Activated naive CD4-positive, alpha-beta T cell treated with anti-CD3 and anti-CD28 coated beads, Interleukin-2, amount 50 U/mL, for 24 hours (primary cell): ENCODE data around the gene PCGF2.

ENCODE experiments used
- H3K27ac Mint-ChIP-seq: one replicate; pipeline ENCODE4 v1.8.0; 2021; ENCODE audit warnings: mild to moderate bottlenecking, mixed read lengths
- H3K27me3 Mint-ChIP-seq: one replicate; pipeline ENCODE4 v1.8.0; 2021; ENCODE audit warnings: mixed read lengths
- H3K36me3 Mint-ChIP-seq: one replicate; pipeline ENCODE4 v1.8.0; 2021; ENCODE audit warnings: mixed read lengths
- H3K4me1 Mint-ChIP-seq: one replicate; pipeline ENCODE4 v1.8.0; 2021; ENCODE audit warnings: mixed read lengths
- H3K4me3 Mint-ChIP-seq: one replicate; pipeline ENCODE4 v1.8.0; 2021; ENCODE audit warnings: mild to moderate bottlenecking, mixed read lengths
- H3K9me3 Mint-ChIP-seq: one replicate; pipeline ENCODE4 v1.8.0; 2021; ENCODE audit warnings: mixed read lengths

Gene PCGF2

DNA sequence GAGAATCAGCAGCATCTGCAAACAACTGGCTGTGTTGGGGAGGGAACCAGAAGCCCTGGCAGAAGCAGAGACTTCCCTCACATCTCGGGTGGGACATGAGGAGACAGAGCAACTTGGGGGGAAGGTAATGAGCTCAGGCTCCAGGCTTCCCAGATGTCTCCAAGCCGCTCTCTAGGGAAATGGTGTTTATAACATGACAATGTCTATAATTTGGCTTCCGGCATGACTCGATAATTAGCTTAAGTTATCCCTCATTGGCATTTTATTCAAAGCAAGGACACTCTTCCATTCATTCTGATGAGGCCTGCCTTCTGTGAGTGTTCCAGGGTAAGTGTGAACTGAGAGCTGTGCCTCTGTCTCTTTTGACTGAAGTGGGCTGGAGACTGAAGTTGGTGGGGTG, 57.8 kb downstream of the PCGF2 start:
- Mint-ChIP-seq H3K4me1 (no peaks in the 10 kb centered on the region), H3K4me3 (no peak overlapping the region), H3K36me3 (no peaks in the 10 kb centered on the region), H3K9me3 (no peaks in the 10 kb centered on the region), H3K27ac (no peak overlapping the region), H3K27me3 (peaks cover 1% of the 10 kb centered on the region)

DNA sequence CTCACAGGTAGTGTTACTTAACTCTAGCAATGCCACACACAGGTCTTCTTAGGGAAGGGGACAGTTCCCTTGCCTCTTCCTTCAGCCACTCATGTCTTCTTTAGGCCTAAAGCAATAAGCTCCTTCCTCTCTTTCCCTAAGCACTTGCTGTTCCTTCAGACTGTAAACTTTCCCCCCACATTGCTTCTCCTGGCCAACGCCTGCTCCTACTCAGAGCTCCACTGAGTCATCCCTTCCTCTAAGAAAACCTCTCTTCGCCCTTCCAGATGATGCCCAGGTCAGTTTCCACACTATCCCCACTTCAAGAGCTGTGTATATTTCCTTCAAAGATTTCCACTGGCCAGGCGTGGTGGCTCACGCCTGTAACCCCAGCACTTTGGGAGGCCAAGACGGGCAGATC, 60.9 kb downstream of the PCGF2 start:
- Mint-ChIP-seq H3K4me3 (no peak overlapping the region), H3K4me1 (no peaks in the 10 kb centered on the region)

DNA sequence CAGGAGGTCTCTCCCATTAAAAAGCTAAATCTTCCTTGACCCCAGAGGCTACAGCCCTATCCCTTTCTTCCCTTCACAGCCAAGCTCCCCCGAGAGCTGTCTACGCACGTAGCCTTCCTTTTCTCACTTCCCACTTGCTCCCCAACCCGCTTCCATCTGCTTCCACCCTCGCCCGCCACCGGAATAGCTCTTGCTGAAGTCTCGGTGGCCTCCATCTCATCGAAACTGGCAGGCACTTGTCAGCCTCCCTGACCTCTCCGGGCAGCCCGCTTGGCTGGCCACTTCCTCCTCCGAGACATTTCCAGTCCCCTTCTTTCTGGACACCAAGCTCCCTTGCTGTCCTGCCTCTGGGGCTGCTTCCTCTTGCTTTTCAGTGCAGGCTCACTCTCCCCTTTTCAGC, 62.6 kb downstream of the PCGF2 start:
- no peak overlapping the region for H3K4me3 Mint-ChIP-seq
- peaks cover 1% of the 10 kb centered on the region for H3K27me3 Mint-ChIP-seq
- no peak overlapping the region for H3K27ac Mint-ChIP-seq
- H3K9me3 Mint-ChIP-seq: no peaks in the 10 kb centered on the region
- no peaks in the 10 kb centered on the region for H3K4me1 Mint-ChIP-seq
- no peaks in the 10 kb centered on the region for H3K36me3 Mint-ChIP-seq

More for the DNA sequence above, 60.9 kb downstream of the PCGF2 start:
- Mint-ChIP-seq H3K27me3 (peaks cover 1% of the 10 kb centered on the region), H3K9me3 (no peaks in the 10 kb centered on the region), H3K36me3 (no peaks in the 10 kb centered on the region), H3K27ac (no peak overlapping the region)
